Astrocyte (in vitro differentiated cells and primary cell): ENCODE results near the gene FBXL14. TPM values are rescaled to one million over a fixed set of nuclear protein-coding genes. Genes with fewer than 3 reads are reported as not detected.
A peak's percentile ranks its signal among the peaks of the same experiment; 100 is the strongest.

ENCODE experiments used
- DNase-seq: peaks from one replicate; pipeline ENCODE4 v3.0.0-alpha.2; 2010; ENCODE audit warnings: low read depth
- FAIRE-seq: peaks from 2 replicates; lab custom pipeline; 2011; peaks lifted over from hg19 to GRCh38; lab: Jason Lieb, UNC
- H2AFZ ChIP-seq: 2 replicates; pipeline ENCODE4 v1.6.0; 2012; ENCODE audit warnings: low read depth, low read length, inconsistent platforms
- H3K27ac ChIP-seq: 2 replicates; pipeline ENCODE4 v1.5.1; 2011; ENCODE audit warnings: low read depth, low read length, inconsistent platforms
- H3K27me3 ChIP-seq: 2 replicates; pipeline ENCODE4 v1.6.0; 2011; ENCODE audit warnings: low read length, inconsistent platforms; ENCODE audit not compliant: insufficient read depth
- H3K36me3 ChIP-seq: 2 replicates; pipeline ENCODE4 v1.5.1; 2011; ENCODE audit warnings: low read length, inconsistent platforms; ENCODE audit not compliant: insufficient read depth
- H3K4me1 ChIP-seq: 2 replicates; pipeline ENCODE4 v1.5.1; 2011; ENCODE audit warnings: low read length, inconsistent platforms; ENCODE audit not compliant: insufficient read depth
- H3K4me2 ChIP-seq: 2 replicates; pipeline ENCODE4 v1.6.0; 2012; ENCODE audit warnings: low read length, inconsistent platforms
- H3K4me3 ChIP-seq: 2 replicates; pipeline ENCODE4 v1.5.1; 2011; ENCODE audit warnings: low read depth, mild to moderate bottlenecking, low read length, inconsistent platforms; ENCODE audit not compliant: insufficient read depth
- H3K79me2 ChIP-seq: 2 replicates; pipeline ENCODE4 v1.6.0; 2012; ENCODE audit warnings: mild to moderate bottlenecking, low read length, inconsistent platforms; ENCODE audit not compliant: insufficient read depth
- H3K9ac ChIP-seq: 2 replicates; pipeline ENCODE4 v1.6.0; 2012; ENCODE audit warnings: mild to moderate bottlenecking, low read length, inconsistent platforms
- H3K9me3 ChIP-seq: 2 replicates; pipeline ENCODE4 v1.5.1; 2012; ENCODE audit warnings: low read depth, mild to moderate bottlenecking, low read length, inconsistent platforms; ENCODE audit not compliant: insufficient read depth
- H4K20me1 ChIP-seq: 2 replicates; pipeline ENCODE4 v1.6.0; 2012; ENCODE audit warnings: low read length, inconsistent platforms; ENCODE audit not compliant: insufficient read depth
- H3K27ac Mint-ChIP-seq: one replicate; pipeline ENCODE4 v1.8.0; 2021; ENCODE audit warnings: mild to moderate bottlenecking, mixed read lengths; ENCODE audit not compliant: unreplicated experiment
- H3K27me3 Mint-ChIP-seq: one replicate; pipeline ENCODE4 v1.8.0; 2021; ENCODE audit warnings: low read depth, mixed read lengths; ENCODE audit not compliant: unreplicated experiment
- H3K36me3 Mint-ChIP-seq: one replicate; pipeline ENCODE4 v1.8.0; 2021; ENCODE audit warnings: low read depth, mixed read lengths; ENCODE audit not compliant: unreplicated experiment
- H3K4me1 Mint-ChIP-seq: one replicate; pipeline ENCODE4 v1.8.0; 2021; ENCODE audit warnings: low read depth, mixed read lengths; ENCODE audit not compliant: unreplicated experiment
- H3K4me3 Mint-ChIP-seq: one replicate; pipeline ENCODE4 v1.8.0; 2021; ENCODE audit warnings: mild to moderate bottlenecking, moderate library complexity, mixed read lengths; ENCODE audit not compliant: unreplicated experiment
- H3K9me3 Mint-ChIP-seq: one replicate; pipeline ENCODE4 v1.8.0; 2021; ENCODE audit warnings: mild to moderate bottlenecking, mixed read lengths; ENCODE audit not compliant: unreplicated experiment
- CTCF ChIP-seq: IDR thresholded peaks from 2 replicates; pipeline ENCODE4 v1.5.1; 2011; ENCODE audit warnings: low read depth, mild to moderate bottlenecking, inconsistent platforms, low read length, moderate library complexity; ENCODE audit not compliant: insufficient read depth
- EZH2 ChIP-seq: IDR thresholded peaks from 2 replicates; pipeline ENCODE4 v1.6.1; 2012; ENCODE audit warnings: mild to moderate bottlenecking, low read length, inconsistent platforms; ENCODE audit not compliant: insufficient read depth
- total RNA-seq: library from RNA; stranded (reverse); gene quantifications from 2 replicates; pipeline ENCODE4 v1.2.1, GENCODE V29; 2021

FBXL14 gene
- total RNA-seq, 1 donor from 2014 or later, result 9.2 TPM

GRCh38 chr12:1629338-1630132 is 35.2 kb upstream of the FBXL14 start:
- peak overlapping the region; percentile 34 for H3K27ac Mint-ChIP-seq
- Histone ChIP-seq H3K4me2 (peak overlapping the region; percentile 83), H3K4me3 (peak overlapping the region; percentile 29), H3K27ac (no peak overlapping the region), H3K9me3 (no peaks in the 10 kb centered on the region), H3K79me2 (peaks cover 4% of the 10 kb centered on the region), H3K27me3 (no peaks in the 10 kb centered on the region), H2AFZ (no peak overlapping the region), H3K36me3 (peaks cover 3% of the 10 kb centered on the region), H3K9ac (no peak overlapping the region), H4K20me1 (peaks cover 46% of the 10 kb centered on the region), H3K4me1 (peaks cover 21% of the 10 kb centered on the region)
- FAIRE-seq (no peak), DNase-seq (no peak)
- H3K9me3 Mint-ChIP-seq, result no peaks in the 10 kb centered on the region
- H3K27me3 Mint-ChIP-seq, result peaks cover 3% of the 10 kb centered on the region
- peaks cover 30% of the 10 kb centered on the region for H3K4me1 Mint-ChIP-seq
- TF ChIP-seq CTCF (no peak), EZH2 (no peak)
- peak overlapping the region; percentile 69 for H3K4me3 Mint-ChIP-seq
- H3K36me3 Mint-ChIP-seq, result peaks cover 14% of the 10 kb centered on the region

- no peaks in the 10 kb centered on the region for H3K9me3 Mint-ChIP-seq
- peak within 1 kb of the TSS; percentile 83 for H3K4me2 ChIP-seq
- peaks cover 30% of the 10 kb centered on the region for H3K4me1 Mint-ChIP-seq
- no peaks in the 10 kb centered on the region for H3K9me3 ChIP-seq
- peak within 1 kb of the TSS; percentile 61 for H2AFZ ChIP-seq
- H3K9ac ChIP-seq, result no peak within 1 kb of the TSS
- H3K27ac Mint-ChIP-seq, result peak within 1 kb of the TSS; percentile 34
- FAIRE-seq (no peak), DNase-seq (no peak)
- peaks cover 3% of the 10 kb centered on the region for H3K27me3 Mint-ChIP-seq
- no peaks in the 10 kb centered on the region for H3K27me3 ChIP-seq
- H3K4me1 ChIP-seq, result peaks cover 21% of the 10 kb centered on the region
- H3K4me3 Mint-ChIP-seq, result peak within 1 kb of the TSS; percentile 69
- H3K36me3 Mint-ChIP-seq, result peaks cover 14% of the 10 kb centered on the region
- peak within 1 kb of the TSS; percentile 29 for H3K4me3 ChIP-seq
- no peak for TF ChIP-seq CTCF
- TF ChIP-seq EZH2, result no peak
- H3K79me2 ChIP-seq, result peaks cover 4% of the 10 kb centered on the region
- H3K36me3 ChIP-seq, result peaks cover 3% of the 10 kb centered on the region
- peaks cover 46% of the 10 kb centered on the region for H4K20me1 ChIP-seq
- H3K27ac ChIP-seq, result no peak within 1 kb of the TSS
Measured at GRCh38 chr12:1628666-1629337, 34.4 kb upstream of the FBXL14 start, which contains the start of gene WNT5B. WNT5B (plus strand) TSS chr12:1629231; CDS start chr12:1631355, 2,124 bp downstream.

GRCh38 chr12:1622406-1622805 is 28.0 kb upstream of the FBXL14 start:
- peaks cover 15% of the 10 kb centered on the region for H3K4me1 ChIP-seq
- no peak overlapping the region for H2AFZ ChIP-seq
- H3K27ac Mint-ChIP-seq, result no peak overlapping the region
- H3K9me3 Mint-ChIP-seq, result no peaks in the 10 kb centered on the region
- no peaks in the 10 kb centered on the region for H3K9me3 ChIP-seq
- peaks cover 23% of the 10 kb centered on the region for H3K36me3 Mint-ChIP-seq
- no peak overlapping the region for H3K4me3 ChIP-seq
- peaks cover 11% of the 10 kb centered on the region for H4K20me1 ChIP-seq
- FAIRE-seq, result no peak
- H3K9ac ChIP-seq, result no peak overlapping the region
- H3K27me3 ChIP-seq, result no peaks in the 10 kb centered on the region
- no peak overlapping the region for H3K27ac ChIP-seq
- H3K4me2 ChIP-seq, result no peak overlapping the region
- TF ChIP-seq EZH2, result no peak
- TF ChIP-seq CTCF, result no peak
- H3K4me3 Mint-ChIP-seq, result no peak overlapping the region
- DNase-seq, result no peak
- H3K36me3 ChIP-seq, result no peaks in the 10 kb centered on the region
- peaks cover 31% of the 10 kb centered on the region for H3K4me1 Mint-ChIP-seq
- peaks cover 10% of the 10 kb centered on the region for H3K79me2 ChIP-seq
- H3K27me3 Mint-ChIP-seq, result no peaks in the 10 kb centered on the region
